GM08714 (cell line): ENCODE results near the gene PHLPP1.

Source experiments
- H3K4me3 ChIP-seq: fragments of 200-500 bp; sonication (Bioruptor generic); 2 replicates; pipeline ENCODE4 v1.5.1; 2014; ENCODE audit warnings: mild to moderate bottlenecking, low read length, inconsistent platforms
- ZNF274 ChIP-seq: IDR thresholded peaks from 2 replicates; pipeline ENCODE4 v1.6.1; 2012; ENCODE audit warnings: mild to moderate bottlenecking, low read depth, low read length

The PHLPP1 gene

GRCh38 chr18:62713651-62714247 lies 1.6 kb upstream of the PHLPP1 start:
- H3K4me3 ChIP-seq = no peak overlapping the region
- TF ChIP-seq ZNF274 = no peak

- peak overlapping the region; percentile 99; the same call in 1 of the 2 replicates for H3K4me3 ChIP-seq
- no peak for TF ChIP-seq ZNF274
These were observed 488 bp upstream of the PHLPP1 start for GRCh38 chr18:62714671-62715435.

DNA sequence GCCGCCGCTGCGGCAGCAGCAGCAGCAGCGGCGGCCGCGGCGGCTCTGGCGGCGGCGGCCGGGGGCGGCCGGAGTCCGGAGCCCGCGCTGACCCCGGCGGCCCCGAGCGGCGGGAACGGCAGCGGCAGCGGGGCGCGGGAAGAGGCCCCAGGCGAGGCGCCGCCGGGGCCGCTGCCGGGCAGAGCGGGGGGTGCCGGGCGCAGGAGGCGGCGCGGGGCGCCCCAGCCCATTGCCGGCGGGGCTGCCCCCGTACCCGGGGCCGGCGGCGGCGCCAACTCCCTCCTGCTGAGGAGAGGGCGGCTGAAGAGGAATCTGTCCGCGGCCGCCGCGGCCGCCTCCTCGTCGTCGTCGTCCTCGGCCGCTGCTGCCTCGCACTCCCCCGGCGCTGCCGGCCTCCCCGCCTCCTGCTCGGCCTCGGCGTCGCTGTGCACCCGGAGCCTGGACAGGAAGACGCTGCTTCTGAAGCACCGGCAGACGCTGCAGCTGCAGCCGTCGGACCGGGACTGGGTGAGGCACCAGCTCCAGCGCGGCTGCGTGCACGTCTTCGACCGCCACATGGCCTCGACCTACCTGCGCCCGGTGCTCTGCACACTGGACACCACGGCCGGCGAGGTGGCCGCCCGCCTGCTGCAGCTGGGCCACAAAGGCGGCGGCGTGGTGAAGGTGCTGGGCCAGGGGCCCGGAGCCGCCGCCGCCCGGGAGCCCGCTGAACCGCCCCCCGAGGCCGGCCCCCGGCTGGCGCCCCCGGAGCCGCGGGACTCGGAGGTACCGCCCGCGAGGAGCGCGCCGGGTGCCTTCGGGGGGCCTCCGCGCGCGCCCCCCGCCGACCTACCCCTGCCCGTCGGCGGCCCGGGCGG lies 646 bp downstream of the PHLPP1 start:
- no peak for TF ChIP-seq ZNF274
- H3K4me3 ChIP-seq = peak overlapping the region; percentile 99

- no peak for TF ChIP-seq ZNF274
- peak overlapping the region; percentile 99 for H3K4me3 ChIP-seq
These were observed 1.4 kb downstream of the PHLPP1 start for GRCh38 chr18:62716619-62717168.

GRCh38 chr18:62717169-62717924 lies 2.0 kb downstream of the PHLPP1 start:
- peak overlapping the region; percentile 99 for H3K4me3 ChIP-seq
- TF ChIP-seq ZNF274 = no peak

DNA sequence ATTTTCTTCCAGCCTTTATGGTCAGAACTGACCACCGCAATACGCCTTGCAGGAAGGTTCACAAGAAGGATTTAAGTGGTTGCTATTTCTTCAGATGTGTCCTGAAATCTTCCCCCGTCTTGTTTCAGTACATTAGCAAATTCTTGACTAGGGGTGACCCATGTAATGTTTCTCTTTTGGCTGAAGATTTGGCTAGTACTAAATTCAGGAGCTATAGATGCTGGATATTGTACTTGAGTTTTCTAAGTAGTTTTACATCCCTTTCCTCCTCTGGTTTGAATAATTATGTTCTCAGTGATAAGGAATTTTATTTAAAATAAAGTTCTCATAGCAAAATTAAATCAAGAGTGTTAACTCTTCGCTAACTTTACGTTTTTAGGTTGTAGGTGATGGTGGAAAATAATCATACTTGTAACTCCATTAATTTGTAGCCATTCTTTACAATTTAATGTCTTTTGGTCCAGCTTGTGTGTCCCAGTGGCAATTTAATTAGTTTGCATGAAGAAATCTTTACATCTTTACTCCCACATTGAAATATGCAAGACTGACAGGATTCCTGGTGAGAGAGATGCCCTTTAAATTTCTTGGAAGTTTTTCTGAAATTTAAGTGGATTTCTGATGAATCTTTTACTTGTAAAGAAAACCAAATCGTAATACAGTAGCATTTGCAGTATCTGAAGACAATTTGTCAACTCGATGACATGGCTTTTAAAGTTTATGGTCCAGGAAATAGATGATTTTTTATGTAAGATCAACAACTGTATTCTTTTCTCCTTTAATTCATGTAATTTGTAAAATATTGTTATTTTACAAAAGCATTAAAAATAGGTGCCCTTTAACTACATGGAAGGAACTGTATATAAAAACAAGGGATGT lies 2.8 kb downstream of the PHLPP1 start:
- TF ChIP-seq ZNF274 = no peak
- peak overlapping the region; percentile 99 for H3K4me3 ChIP-seq

GRCh38 chr18:62720048-62720447 lies 4.7 kb downstream of the PHLPP1 start:
- no peak overlapping the region; the same call in 1 of the 2 replicates for H3K4me3 ChIP-seq
- no peak for TF ChIP-seq ZNF274

- H3K4me3 ChIP-seq = no peak overlapping the region
- no peak for TF ChIP-seq ZNF274
These were observed 5.6 kb downstream of the PHLPP1 start for GRCh38 chr18:62720766-62721613.

DNA sequence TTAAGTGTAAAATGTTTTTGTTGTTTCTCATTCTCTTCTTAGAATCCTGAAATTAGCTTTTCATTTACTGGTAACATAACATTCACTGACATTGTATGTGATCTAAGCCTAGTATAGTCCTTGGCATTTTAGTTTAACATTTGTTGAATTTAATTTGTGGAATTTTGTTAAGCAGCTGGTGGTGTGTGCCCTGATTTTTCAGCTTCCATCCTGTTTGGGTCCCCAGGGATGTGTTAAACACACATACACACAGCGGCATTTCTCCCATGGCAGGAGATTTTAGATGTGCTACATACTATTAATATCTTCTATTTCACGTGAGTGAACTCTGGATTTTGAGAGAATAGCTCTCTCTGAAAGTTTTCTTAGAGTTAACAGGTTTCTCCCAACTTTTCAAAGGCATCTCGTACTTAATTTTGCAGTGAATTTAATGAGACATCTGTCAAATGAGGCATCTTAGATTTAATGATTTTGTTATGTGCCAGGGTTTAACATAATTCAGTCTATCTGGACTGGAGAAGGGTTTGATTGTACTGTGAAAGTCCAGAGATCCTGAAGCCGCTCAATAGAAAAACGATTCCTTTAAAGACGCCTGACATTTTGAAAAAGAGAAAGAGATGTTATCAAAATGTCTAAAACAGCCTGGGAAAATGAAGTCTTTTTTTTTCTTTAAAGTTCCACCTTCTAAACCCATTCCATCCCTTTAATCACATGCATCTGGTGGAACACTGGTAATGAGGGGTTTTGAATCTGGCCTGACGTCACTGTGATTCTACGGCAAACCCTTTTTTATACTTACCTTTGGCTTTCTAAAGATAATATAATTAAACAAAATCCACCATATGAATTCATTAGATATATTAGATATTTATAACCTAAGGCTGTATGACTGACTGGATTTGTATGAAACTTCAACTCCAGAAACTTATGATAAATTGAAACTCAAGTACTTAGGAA lies 6.8 kb downstream of the PHLPP1 start:
- no peak for TF ChIP-seq ZNF274
- H3K4me3 ChIP-seq = no peak overlapping the region

GRCh38 chr18:62723666-62724281 lies 8.4 kb downstream of the PHLPP1 start:
- H3K4me3 ChIP-seq = no peak overlapping the region
- TF ChIP-seq ZNF274 = no peak
